Upper lobe of left lung (tissue), 6 donors: ENCODE measurements around the gene RIN3. TPM values are rescaled to one million over a fixed set of nuclear protein-coding genes. Genes with fewer than 3 reads are reported as not detected.

Experiments used
- ATAC-seq, 2 donors: fragments of 200-7000 bp; cut with Tn5 transposase; one replicate each; pipeline ENCODE4 v1.9.1; 2022; ENCODE audit warnings: mild to moderate bottlenecking in 2 of 2, moderate library complexity in 2 of 2; ENCODE audit not compliant: low FRiP score in 2 of 2
- DNase-seq, 2 donors: peaks; one replicate each; pipeline ENCODE4 v3.0.0-alpha.2; 2019 to 2020
- H3K27ac ChIP-seq, 4 donors: fragments of 200-600 bp; sonication (generic); one replicate each; pipeline ENCODE4 v1.5.1; 2016 to 2019
- H3K27me3 ChIP-seq, 4 donors: fragments of 200-600 bp; sonication (generic); one replicate each; pipeline ENCODE4 v1.5.1; 2017 to 2019
- H3K36me3 ChIP-seq, 4 donors: fragments of 200-600 bp; sonication (generic); one replicate each; pipeline ENCODE4 v1.5.1; 2016 to 2019
- H3K4me1 ChIP-seq, 4 donors: fragments of 200-600 bp; sonication (generic); one replicate each; pipeline ENCODE4 v1.5.1; 2018 to 2019
- H3K4me3 ChIP-seq, 4 donors: fragments of 200-600 bp; sonication (generic); one replicate each; pipeline ENCODE4 v1.5.1; 2017 to 2019; ENCODE audit warnings: mild to moderate bottlenecking in 2 of 4, moderate library complexity in 1 of 4
- H3K9me3 ChIP-seq, 4 donors: fragments of 200-600 bp; sonication (generic); one replicate each; pipeline ENCODE4 v1.5.1; 2018 to 2019
- CTCF ChIP-seq, 6 experiments: fragments of 450-650 bp in 4 of 6; fragments of 200-600 bp in 2 of 6; sonication (generic) in 2 of 6; IDR thresholded peaks; one replicate each; pipeline ENCODE4 v1.5.1; 2016 to 2019; ENCODE audit warnings: antibody characterized with exemption in 6 of 6
- EP300 ChIP-seq, 4 donors: sonication (generic); formaldehyde crosslinking; IDR thresholded peaks; one replicate each; pipeline ENCODE4 v1.5.1; 2017; ENCODE audit warnings: antibody characterized with exemption in 4 of 4, control low read depth in 2 of 4
- POLR2A ChIP-seq, 4 donors: fragments of 450-650 bp; IDR thresholded peaks; one replicate each; pipeline ENCODE4 v1.5.1; 2016 to 2017; ENCODE audit warnings: antibody characterized with exemption in 4 of 4, mild to moderate bottlenecking in 2 of 4
- POLR2AphosphoS5 ChIP-seq, 2 donors: sonication (generic); formaldehyde crosslinking; IDR thresholded peaks; one replicate each; pipeline ENCODE4 v1.5.1; 2017; ENCODE audit warnings: antibody characterized with exemption in 2 of 2
- WGBS, 2 donors: methylation state at CpG; one replicate each; pipeline ENCODE4 v1.1.5; 2017 to 2018; 5-methylcytosine and 5-hydroxymethylcytosine counted together
- total RNA-seq, 6 donors: library from RNA; depleted of rRNA in 4 of 6; stranded (reverse); fragments of >200 nt in 4 of 6; gene quantifications; one replicate each; pipeline versions ENCODE4 v1.1.0 to v1.2.1, GENCODE V29; 2016 to 2021
- donor health status: DM: no; HTN: no; CAD: no; lungs with moderate emphysema.
- donor health status: DM: no; HTN: yes; CAD: no; lungs with severe emphysema.

The RIN3 gene
- total RNA-seq, 6 donors from 2014 or later, result 19.0 to 88.0 (median 59.7) TPM

DNA sequence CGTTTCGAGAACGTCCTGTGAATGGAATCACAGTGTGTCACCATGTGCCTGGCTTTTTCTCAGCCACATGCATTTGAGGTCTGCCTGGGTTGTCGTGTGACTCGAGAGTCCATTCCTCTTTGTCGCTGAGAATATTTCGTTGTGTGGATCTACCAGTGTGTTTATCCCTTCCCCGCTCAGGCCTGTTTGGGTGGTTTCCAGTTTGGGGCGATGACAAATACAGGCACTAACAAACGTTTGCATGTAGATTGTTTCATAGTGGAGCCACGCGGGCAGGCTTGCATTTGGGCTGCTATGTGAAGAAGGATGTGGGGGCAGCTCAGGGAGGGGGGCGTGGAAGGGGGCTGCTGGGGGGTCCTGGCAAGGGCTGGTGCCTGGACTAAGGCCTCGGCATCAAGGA is 14.1 kb downstream of the RIN3 start:
- Histone ChIP-seq H3K27me3 (no peaks in the 10 kb centered on the region), H3K4me3 (no peak overlapping the region), H3K4me1 (peaks cover 42 to 66% (median 45%) of the 10 kb centered on the region in 4 donors), H3K36me3 (no peaks in the 10 kb centered on the region), H3K27ac (no peak overlapping the region), H3K9me3 (no peaks in the 10 kb centered on the region)
- 72 to 79% methylated on average over 14 of the region's 14 CpGs for WGBS, 2 donors
- DNase-seq, result peak in 1 of 2 donors; percentile 19
- no peak for ATAC-seq
- TF ChIP-seq EP300 (IDR thresholded peaks at IDR 0.05), result no peak
- TF ChIP-seq POLR2AphosphoS5 (IDR thresholded peaks at IDR 0.05), result no peak

DNA sequence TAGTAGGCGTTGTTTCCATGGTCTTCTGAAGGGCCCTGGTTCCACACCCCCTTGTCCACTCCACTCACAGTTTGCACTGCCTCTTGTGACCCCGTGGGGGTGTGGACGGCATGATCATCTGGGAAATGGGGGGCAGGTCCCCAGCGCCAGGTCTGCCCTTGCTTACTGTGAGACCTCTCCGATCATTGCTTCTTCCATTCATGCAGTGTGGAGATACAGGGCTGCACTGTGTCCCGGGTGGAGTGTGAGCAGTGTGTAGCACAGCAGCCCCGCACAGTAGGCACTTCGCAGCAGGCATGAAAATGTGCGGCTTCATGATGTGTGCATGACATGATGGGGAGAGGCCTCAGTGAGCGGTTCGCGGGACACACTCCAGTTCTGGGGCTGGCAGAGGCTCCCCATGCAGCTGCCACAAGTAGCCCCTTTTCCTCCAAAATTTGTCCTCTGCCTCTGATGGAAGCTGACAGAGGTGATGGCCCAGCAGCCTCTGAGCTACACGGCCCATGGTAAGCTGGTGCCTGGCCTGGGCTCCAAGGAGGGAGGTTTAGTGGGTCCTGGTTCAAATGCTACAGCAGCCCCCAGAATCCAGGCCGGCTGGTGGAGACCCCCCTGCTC is 15.0 kb downstream of the RIN3 start:
- Histone ChIP-seq H3K4me1 (peaks cover 38 to 61% (median 44%) of the 10 kb centered on the region in 4 donors), H3K36me3 (no peaks in the 10 kb centered on the region), H3K27me3 (no peaks in the 10 kb centered on the region), H3K4me3 (no peak overlapping the region), H3K9me3 (no peaks in the 10 kb centered on the region), H3K27ac (peak overlapping the region in 1 of 4 donors; percentile 24)
- DNase-seq, result no peak
- TF ChIP-seq POLR2AphosphoS5 (IDR thresholded peaks at IDR 0.05) (no peak), POLR2A (IDR thresholded peaks at IDR 0.05) (no peak), CTCF (IDR thresholded peaks at IDR 0.05) (no peak), EP300 (IDR thresholded peaks at IDR 0.05) (no peak)
- no peak for ATAC-seq
- 91 to 94% methylated on average over 13 to 14 of the region's 14 CpGs for WGBS, 2 donors

DNA sequence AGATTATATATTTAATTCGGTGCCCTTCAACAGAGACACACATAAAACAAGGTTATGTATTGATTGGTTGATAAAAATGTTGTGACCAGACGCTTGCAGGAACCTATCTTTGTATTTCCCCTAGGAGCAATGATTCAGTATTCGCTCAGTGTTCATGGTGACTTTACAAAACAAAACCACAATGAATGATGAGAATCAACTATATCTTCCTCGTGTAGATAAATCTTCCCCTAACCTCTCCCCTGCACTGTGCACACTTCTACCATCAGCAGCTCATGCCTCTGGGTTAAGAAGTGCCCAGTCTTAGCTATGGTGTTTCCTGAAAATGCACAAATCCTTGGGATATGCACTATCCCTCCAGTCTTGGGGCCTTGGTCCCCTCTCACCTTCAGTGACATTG is 16.3 kb downstream of the RIN3 start:
- no peaks in the 10 kb centered on the region for H3K36me3 ChIP-seq
- no peak for DNase-seq
- 59 to 69% methylated on average over 4 of the region's 4 CpGs for WGBS, 2 donors
- no peaks in the 10 kb centered on the region for H3K27me3 ChIP-seq
- peak overlapping the region in 2 of 4 donors; percentile 57 to 72 for H3K27ac ChIP-seq
- ATAC-seq, result no peak
- no peak overlapping the region for H3K4me3 ChIP-seq
- peaks cover 27 to 48% (median 32%) of the 10 kb centered on the region in 4 donors for H3K4me1 ChIP-seq
- no peaks in the 10 kb centered on the region for H3K9me3 ChIP-seq
- no peak for TF ChIP-seq POLR2AphosphoS5 (IDR thresholded peaks at IDR 0.05)
- no peak for TF ChIP-seq CTCF (IDR thresholded peaks at IDR 0.05)
- no peak for TF ChIP-seq POLR2A (IDR thresholded peaks at IDR 0.05)
- TF ChIP-seq EP300 (IDR thresholded peaks at IDR 0.05), result no peak

DNA sequence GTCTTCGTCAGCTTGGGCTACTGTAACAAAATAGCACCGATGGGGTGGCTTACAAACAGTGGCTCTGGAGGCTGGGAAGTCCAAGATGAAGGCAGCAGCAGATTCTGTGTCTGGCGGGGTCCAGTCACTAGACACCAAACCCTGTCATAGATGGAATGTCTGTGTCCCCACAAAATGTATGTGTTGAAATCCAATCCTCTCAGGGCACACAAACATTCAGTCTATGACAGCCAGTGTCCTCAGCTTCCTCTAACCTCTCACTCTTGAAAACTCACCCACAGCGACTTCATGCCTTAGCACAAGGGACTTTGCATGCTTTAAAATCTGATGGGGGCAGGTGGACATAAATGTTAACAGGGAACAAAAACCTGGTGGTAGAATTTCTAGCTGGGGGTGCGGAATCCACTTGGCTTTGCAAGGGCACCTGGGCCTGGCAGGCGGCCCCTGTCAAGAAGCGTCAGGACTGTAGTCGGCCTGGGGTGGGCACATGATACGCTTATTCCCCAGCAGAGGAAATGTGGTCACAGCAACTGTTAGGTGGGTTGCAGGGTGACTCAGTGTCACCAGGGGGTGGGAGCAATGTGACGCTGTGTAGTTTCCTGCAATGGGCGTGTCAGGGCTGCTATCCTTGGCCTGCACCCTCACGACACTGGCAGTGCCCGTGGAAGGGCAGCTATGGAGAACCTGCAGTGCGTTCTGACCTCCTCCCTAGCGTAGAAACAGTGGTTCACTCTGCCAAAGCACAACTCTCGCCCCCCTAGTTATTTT is 17.7 kb downstream of the RIN3 start:
- ATAC-seq, result peak; percentile 64 to 65
- Histone ChIP-seq H3K9me3 (no peaks in the 10 kb centered on the region), H3K4me3 (no peak overlapping the region), H3K27me3 (no peaks in the 10 kb centered on the region), H3K4me1 (peaks cover 22 to 37% (median 28%) of the 10 kb centered on the region in 4 donors), H3K27ac (peak overlapping the region; percentile 30 to 72 (median 60)), H3K36me3 (no peaks in the 10 kb centered on the region)
- peak in 1 of 2 donors; percentile 81 for DNase-seq
- TF ChIP-seq EP300 (IDR thresholded peaks at IDR 0.05) (peak in 1 of 4 donors; percentile 79), POLR2AphosphoS5 (IDR thresholded peaks at IDR 0.05) (peak; percentile 30 to 72), POLR2A (IDR thresholded peaks at IDR 0.05) (peak in 2 of 4 donors; percentile 48 to 77), CTCF (IDR thresholded peaks at IDR 0.05) (no peak)
- 69 to 75% methylated on average over 15 to 16 of the region's 16 CpGs for WGBS, 2 donors

DNA sequence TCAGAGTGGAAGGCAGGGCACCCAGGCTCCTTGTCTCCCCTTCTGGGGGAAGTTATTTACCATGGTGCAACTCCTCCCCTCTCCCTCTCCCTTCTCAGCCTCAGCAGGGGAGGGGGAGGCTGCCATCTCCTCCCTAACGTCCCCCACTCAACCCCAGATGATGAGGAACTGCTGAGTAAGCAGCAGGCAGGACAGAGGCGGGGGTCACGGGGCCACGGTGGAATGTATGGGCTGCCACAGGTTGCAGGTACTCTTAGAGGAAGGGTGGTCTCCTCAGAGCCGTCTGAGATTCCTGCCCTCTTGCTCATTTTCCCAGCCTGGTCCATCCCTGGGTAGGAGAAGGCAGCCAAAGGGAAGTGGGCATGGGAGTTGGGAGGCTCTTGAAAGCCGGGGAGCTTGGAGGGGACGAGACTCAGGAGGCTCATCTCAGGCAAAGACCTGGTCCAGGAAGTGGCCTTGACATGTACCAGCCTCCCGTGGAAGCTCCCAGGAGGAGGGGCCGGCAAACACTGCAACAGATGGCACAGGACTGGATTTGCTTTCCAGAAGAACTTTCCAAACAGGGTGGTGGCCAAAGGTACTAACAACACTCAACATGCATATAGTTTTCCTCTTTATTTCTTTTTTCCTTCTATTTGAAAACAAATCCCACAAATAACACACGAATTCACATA is 19.0 kb downstream of the RIN3 start:
- Histone ChIP-seq H3K4me1 (peaks cover 22 to 37% (median 29%) of the 10 kb centered on the region in 4 donors), H3K36me3 (no peaks in the 10 kb centered on the region), H3K4me3 (no peak overlapping the region), H3K27me3 (no peaks in the 10 kb centered on the region), H3K9me3 (no peaks in the 10 kb centered on the region), H3K27ac (peak overlapping the region; percentile 42 to 72 (median 56))
- 47 to 68% methylated on average over 7 to 10 of the region's 10 CpGs for WGBS, 2 donors
- TF ChIP-seq POLR2AphosphoS5 (IDR thresholded peaks at IDR 0.05), result no peak
- TF ChIP-seq POLR2A (IDR thresholded peaks at IDR 0.05), result no peak
- no peak for TF ChIP-seq CTCF (IDR thresholded peaks at IDR 0.05)
- no peak for TF ChIP-seq EP300 (IDR thresholded peaks at IDR 0.05)
- no peak for ATAC-seq
- DNase-seq, result no peak
